Ramos (cell line): ENCODE results near the gene TESMIN.

Experiments
- in situ Hi-C: fragments of 300-500 bp; cut with MboI; formaldehyde crosslinking; loops from one replicate; pipeline ENCODE4 v1.14.3; 2022; ENCODE audit warnings: low sequenced_read_pairs; ENCODE audit not compliant: unreplicated experiment

TESMIN gene

GRCh38 chr11:68763181-68763721, 11.9 kb upstream of the TESMIN start:
- in situ Hi-C loops, result no loop called here

GRCh38 chr11:68762481-68762880, 11.2 kb upstream of the TESMIN start:
- in situ Hi-C loops, result no loop called here

DNA sequence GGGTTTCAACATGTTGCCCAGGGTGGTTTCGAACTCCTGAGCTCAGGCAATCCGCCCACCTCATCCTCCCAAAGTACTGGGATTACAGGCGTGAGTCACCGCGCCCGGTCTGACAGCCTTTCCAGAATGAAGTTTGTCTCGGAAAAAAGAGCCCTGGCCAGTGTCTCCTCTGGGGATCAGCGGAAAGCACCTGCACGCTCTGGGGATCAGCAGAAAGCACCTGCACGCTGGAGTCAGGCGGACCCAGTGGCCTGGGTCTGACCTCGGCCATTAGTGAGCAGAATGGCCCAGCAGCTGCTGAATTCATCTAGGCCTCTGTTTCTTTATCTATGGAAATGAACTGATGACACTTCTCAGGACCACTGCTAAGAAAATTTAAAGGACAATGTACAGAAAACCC, 10.5 kb upstream of the TESMIN start:
- in situ Hi-C loops, result no loop called here

DNA sequence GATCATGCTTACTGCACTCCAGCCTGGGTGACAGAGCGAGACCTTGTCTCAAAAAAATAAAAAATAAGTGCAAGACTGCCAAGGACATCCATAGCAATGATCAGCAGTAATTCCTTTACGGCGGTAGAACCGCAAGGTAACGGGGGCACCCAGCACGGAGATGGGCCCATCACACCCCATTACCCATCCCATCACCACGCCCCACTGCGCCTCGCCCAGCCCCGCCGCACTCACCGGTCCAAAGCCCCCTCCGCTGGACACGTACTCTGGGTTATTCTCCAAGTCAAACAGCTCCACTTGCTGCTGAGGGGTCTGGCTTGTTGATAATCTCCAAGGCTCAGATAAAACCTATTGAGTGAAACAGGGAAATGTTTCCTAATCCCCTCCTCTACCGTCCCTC, 8.7 kb upstream of the TESMIN start:
- in situ Hi-C loops, result no loop called here

DNA sequence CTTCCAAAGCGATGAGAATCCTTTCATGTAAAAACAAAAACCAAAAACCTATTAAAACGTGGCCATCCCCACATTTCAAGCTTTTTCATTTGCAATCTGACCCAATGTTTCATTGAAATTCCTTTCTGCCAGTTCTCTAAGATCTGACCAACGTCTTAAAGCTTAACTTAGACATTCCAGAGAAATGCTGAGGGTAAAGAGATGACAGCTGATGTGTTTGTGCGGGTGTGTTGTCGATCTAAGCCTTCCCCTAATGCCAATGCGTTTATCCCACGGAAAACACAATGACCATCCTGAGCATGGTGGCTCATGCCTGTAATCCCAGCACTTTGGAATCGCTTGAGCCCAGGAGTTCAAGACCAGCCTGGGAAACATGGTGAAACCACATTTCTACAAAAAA, 6.4 kb upstream of the TESMIN start:
- in situ Hi-C loops, result no loop called here

- in situ Hi-C loops, result no loop called here
Measured at GRCh38 chr11:68756171-68756766, 4.9 kb upstream of the TESMIN start.

DNA sequence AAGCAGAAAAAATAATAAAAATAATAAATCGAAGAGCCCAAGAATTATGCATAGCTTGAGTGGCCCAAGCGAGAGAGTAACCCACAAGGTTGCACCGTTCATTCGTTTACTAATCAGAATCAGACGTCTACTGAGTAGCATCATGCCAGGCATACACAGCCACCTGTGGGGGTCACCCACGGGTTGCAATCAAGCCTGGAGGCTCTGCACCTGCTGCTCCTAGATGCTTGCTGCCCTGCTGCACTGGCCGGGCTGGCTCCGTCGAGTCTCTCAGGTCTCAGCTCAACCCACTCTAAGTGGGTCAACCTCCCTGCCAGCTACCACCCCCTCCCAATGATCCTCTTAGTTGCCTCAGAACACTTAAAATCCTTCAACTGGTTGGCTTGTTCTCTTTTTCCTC, 2.0 kb upstream of the TESMIN start:
- in situ Hi-C loops, result no loop called here

DNA sequence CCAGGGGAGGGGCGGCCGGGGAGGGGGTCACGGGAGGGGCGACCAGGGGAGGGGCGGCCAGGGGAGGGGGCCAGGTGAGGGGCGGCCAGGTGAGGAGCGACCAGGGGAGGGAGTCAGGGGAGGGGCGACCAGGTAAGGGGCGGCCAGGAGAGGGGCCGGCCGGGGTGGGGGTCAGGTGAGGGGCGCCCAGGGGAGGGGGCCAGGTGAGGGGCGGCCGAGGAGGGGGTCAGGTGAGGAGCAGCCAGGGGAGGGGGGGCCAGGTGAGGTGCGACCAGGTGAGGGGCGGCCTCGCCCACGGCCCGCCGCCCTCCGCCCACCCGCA, 355 bp downstream of the TESMIN start:
- in situ Hi-C loops, result no loop called here

- in situ Hi-C loops, result no loop called here
Measured at GRCh38 chr11:68750195-68751003, 921 bp downstream of the TESMIN start.

- in situ Hi-C loops, result no loop called here
Measured at GRCh38 chr11:68749229-68750123, 1.8 kb downstream of the TESMIN start.

GRCh38 chr11:68748061-68748460, 3.3 kb downstream of the TESMIN start:
- in situ Hi-C loops, result no loop called here

DNA sequence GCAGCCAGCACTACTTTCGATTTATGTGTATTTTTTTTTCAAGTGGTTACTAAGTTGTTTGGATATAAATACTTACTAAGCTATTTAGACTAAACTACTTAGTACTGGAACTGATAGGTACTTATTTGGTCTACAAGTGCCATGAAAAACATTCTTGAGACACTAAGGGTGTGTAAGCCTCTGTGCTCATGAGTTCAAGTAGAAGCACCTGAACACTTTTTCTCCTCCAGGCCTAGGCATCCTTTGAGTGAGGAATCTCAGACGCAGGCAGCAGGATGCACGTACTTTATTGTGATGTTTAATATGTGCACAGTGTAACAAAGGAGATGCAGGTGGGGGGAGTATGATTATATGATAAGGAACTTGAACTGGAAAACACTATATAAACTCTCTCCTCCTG, 7.8 kb downstream of the TESMIN start:
- in situ Hi-C loops, result no loop called here

GRCh38 chr11:68741463-68741862, 9.9 kb downstream of the TESMIN start:
- in situ Hi-C loops, result no loop called here

GRCh38 chr11:68735646-68736045, 15.7 kb downstream of the TESMIN start:
- in situ Hi-C loops, result no loop called here

GRCh38 chr11:68735125-68735524, 16.2 kb downstream of the TESMIN start:
- in situ Hi-C loops, result no loop called here

- in situ Hi-C loops, result no loop called here
Measured at GRCh38 chr11:68734111-68734510, 17.2 kb downstream of the TESMIN start.

DNA sequence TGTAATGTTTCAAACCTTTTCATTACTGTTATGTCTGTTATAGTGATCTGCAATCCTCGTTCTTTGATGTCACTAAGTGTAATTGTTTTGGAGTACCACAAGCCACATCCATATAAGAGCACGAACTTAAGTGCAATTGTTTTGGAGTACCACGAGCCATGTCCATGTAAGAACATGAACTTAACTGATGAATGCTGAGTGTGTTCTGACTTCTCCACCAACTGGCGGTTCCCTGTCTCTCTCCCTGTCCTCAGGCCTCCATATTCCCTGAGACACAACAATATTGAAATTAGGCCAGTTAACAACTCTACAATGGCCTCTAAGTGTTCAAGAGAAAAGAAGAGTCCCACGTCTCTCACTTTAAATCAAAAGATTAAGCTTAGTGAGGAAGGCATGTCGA, 23.5 kb downstream of the TESMIN start:
- in situ Hi-C loops, result no loop called here

- in situ Hi-C loops, result no loop called here
Measured at GRCh38 chr11:68724293-68724692, 27.0 kb downstream of the TESMIN start.

GRCh38 chr11:68722143-68722542, 29.2 kb downstream of the TESMIN start:
- in situ Hi-C loops, result no loop called here

DNA sequence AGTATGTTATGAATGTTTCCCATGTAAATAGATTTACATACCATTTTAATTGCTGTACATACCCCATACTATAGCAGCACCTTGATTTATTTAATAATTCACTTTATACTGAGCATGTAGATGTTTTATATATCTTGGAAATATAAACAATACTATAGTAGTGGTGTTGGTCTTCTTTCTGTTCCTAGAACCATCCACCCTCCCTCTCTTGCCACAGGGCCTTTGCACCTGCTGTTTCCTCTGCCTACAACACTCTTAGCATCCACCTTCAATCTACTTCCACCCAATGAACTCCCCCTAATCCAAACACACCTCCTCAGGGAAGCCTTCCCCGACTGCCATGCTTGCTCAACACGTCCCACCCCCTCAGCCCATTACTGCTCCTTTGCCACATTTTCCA, 30.2 kb downstream of the TESMIN start:
- in situ Hi-C loops, result no loop called here
